Testis (tissue), 3 donors: ENCODE measurements around the gene CKS1B. TPM values are rescaled to one million over a fixed set of nuclear protein-coding genes. Genes with fewer than 3 reads are reported as not detected.

Source experiments
- DNase-seq: peaks from one replicate; pipeline ENCODE4 v3.0.0-alpha.2; 2019
- H3K27ac ChIP-seq, 2 donors: fragments of 200-600 bp; sonication (generic); one replicate each; pipeline ENCODE4 v1.5.1; 2019
- H3K27me3 ChIP-seq: fragments of 200-600 bp; sonication (generic); one replicate; pipeline ENCODE4 v1.5.1; 2019
- H3K36me3 ChIP-seq: fragments of 200-600 bp; sonication (generic); one replicate; pipeline ENCODE4 v1.5.1; 2017; ENCODE audit warnings: low read depth; ENCODE audit errors: missing control alignments
- H3K4me1 ChIP-seq: fragments of 200-600 bp; sonication (generic); one replicate; pipeline ENCODE4 v1.5.1; 2019
- H3K4me3 ChIP-seq, 2 donors: fragments of 200-600 bp; sonication (generic); one replicate each; pipeline ENCODE4 v1.5.1; 2017 to 2019
- H3K9me3 ChIP-seq: fragments of 200-600 bp; sonication (generic); one replicate; pipeline ENCODE4 v1.5.1; 2017
- CTCF ChIP-seq, 3 experiments: fragments of 450-650 bp in 2 of 3; fragments of 200-600 bp in 1 of 3; sonication (generic) in 1 of 3; IDR thresholded peaks; one replicate each; pipeline ENCODE4 v1.5.1; 2016 to 2019; ENCODE audit warnings: antibody characterized with exemption in 3 of 3, mild to moderate bottlenecking in 2 of 3, moderate library complexity in 1 of 3
- POLR2A ChIP-seq: fragments of 450-650 bp; IDR thresholded peaks from one replicate; pipeline ENCODE4 v1.6.1; 2017; ENCODE audit warnings: antibody characterized with exemption, mild to moderate bottlenecking, moderate library complexity
- WGBS, 2 donors: methylation state at CpG; one replicate each; pipeline ENCODE4 v1.1.5; 2018; 5-methylcytosine and 5-hydroxymethylcytosine counted together
- intact Hi-C: fragments of 100-400 bp; cut with DNase I; formaldehyde crosslinking; loops from one replicate; pipeline ENCODE4 v1.15.1; 2023; ENCODE audit warnings: low total_unique reads
- polyA plus RNA-seq: library from polyadenylated mRNA; stranded (reverse); fragments of 350-450 nt; fragmentation: Illumina TruSeq; extraction: RNeasy Lipid Tissue Mini Kit (QIAGEN cat#74804); gene quantifications from one replicate; pipeline ENCODE4 v1.2.3, GENCODE V29; 2014; ENCODE audit warnings: low read depth, low replicate concordance; ENCODE audit not compliant: insufficient read depth
- total RNA-seq, 2 donors: library from RNA; depleted of rRNA; stranded (reverse); fragments of >200 nt; gene quantifications; one replicate each; pipeline ENCODE4 v1.2.3, GENCODE V29; 2016

Gene CKS1B
- total and polyA plus RNA-seq, 3 donors from 2014 or later = 45.5 to 100 (median 84.3) TPM

- Histone ChIP-seq H3K4me3 (peak overlapping the region; percentile 72 to 93), H3K27me3 (no peaks in the 10 kb centered on the region), H3K4me1 (peaks cover 25% of the 10 kb centered on the region), H3K27ac (peak overlapping the region; percentile 94 to 99), H3K9me3 (no peaks in the 10 kb centered on the region), H3K36me3 (no peaks in the 10 kb centered on the region)
- WGBS, 2 donors = 23 to 25% methylated on average over 10 of the region's 10 CpGs
- DNase-seq = no peak
- TF ChIP-seq CTCF (IDR thresholded peaks at IDR 0.05) (no peak), POLR2A (no peak)
- intact Hi-C loops = no loop called here
Observed at GRCh38 chr1:154960446-154961136, 13.9 kb upstream of the CKS1B start.

- peak within 1 kb of the TSS; percentile 94 to 99 for H3K27ac ChIP-seq
- H3K27me3 ChIP-seq = no peaks in the 10 kb centered on the region
- peak within 1 kb of the TSS; percentile 72 to 93 for H3K4me3 ChIP-seq
- H3K9me3 ChIP-seq = no peaks in the 10 kb centered on the region
- TF ChIP-seq POLR2A (peak; percentile 38), CTCF (IDR thresholded peaks at IDR 0.05) (peak; percentile 61 to 70 (median 63))
- intact Hi-C loops = no loop called here
- DNase-seq = peak; percentile 85
- WGBS, 2 donors = 0 to 1% methylated on average over 3 to 69 of the region's 93 CpGs
- peaks cover 22% of the 10 kb centered on the region for H3K4me1 ChIP-seq
- H3K36me3 ChIP-seq = no peaks in the 10 kb centered on the region
Observed at GRCh38 chr1:154961207-154962155, 13.0 kb upstream of the CKS1B start, which contains the start of gene PYGO2. Gene PYGO2, minus strand, starts transcription at chr1:154961782. Its CDS starts 206 bp downstream, at chr1:154961576.

GRCh38 chr1:154962156-154962749 lies 12.2 kb upstream of the CKS1B start:
- Histone ChIP-seq H3K4me1 (peaks cover 15% of the 10 kb centered on the region), H3K27me3 (no peaks in the 10 kb centered on the region), H3K9me3 (no peaks in the 10 kb centered on the region), H3K27ac (peak overlapping the region; percentile 94 to 99), H3K36me3 (no peaks in the 10 kb centered on the region), H3K4me3 (peak overlapping the region; percentile 72 to 93)
- TF ChIP-seq POLR2A = no peak
- no peak for TF ChIP-seq CTCF (IDR thresholded peaks at IDR 0.05)
- DNase-seq = peak; percentile 54
- 1 to 3% methylated on average over 20 to 25 of the region's 25 CpGs for WGBS, 2 donors
- intact Hi-C loops = no loop called here

GRCh38 chr1:154962795-154963330 lies 11.6 kb upstream of the CKS1B start:
- Histone ChIP-seq H3K27ac (peak overlapping the region in 1 of 2 donors; percentile 99), H3K36me3 (no peaks in the 10 kb centered on the region), H3K27me3 (no peaks in the 10 kb centered on the region), H3K4me1 (peaks cover 15% of the 10 kb centered on the region), H3K4me3 (peak overlapping the region in 1 of 2 donors; percentile 93), H3K9me3 (no peaks in the 10 kb centered on the region)
- intact Hi-C loops = no loop called here
- no peak for DNase-seq
- 44 to 58% methylated on average over 6 of the region's 6 CpGs for WGBS, 2 donors
- no peak for TF ChIP-seq CTCF (IDR thresholded peaks at IDR 0.05)
- TF ChIP-seq POLR2A = no peak
